H1 (cell line): ENCODE data around the gene ZMYM2. TPM values are rescaled to one million over a fixed set of nuclear protein-coding genes. Genes with fewer than 3 reads are reported as not detected.
A peak's percentile ranks its signal among the peaks of the same experiment; 100 is the strongest.

Experiments used
- CTCF ChIA-PET: fragments of 300-600 bp; sonication (Branson Sonifier 250); formaldehyde crosslinking; loops from one replicate; lab custom pipeline; 2021; ENCODE audit not compliant: partially characterized antibody; lab: Charles Lee
- POLR2A ChIA-PET: fragments of 300-600 bp; sonication (Branson Sonifier 250); formaldehyde crosslinking; loops from one replicate; lab custom pipeline; 2021; ENCODE audit warnings: inconsistent platforms; ENCODE audit not compliant: partially characterized antibody; lab: Charles Lee
- DNase-seq, 2 experiments: peaks; one replicate each; pipeline versions ENCODE4 v3.0.0 to v3.0.0-alpha.2; 2010 to 2022; ENCODE audit warnings: low spot score in 2 of 2, low read depth in 1 of 2, mixed read lengths in 1 of 2
- FAIRE-seq: peaks from 2 replicates; lab custom pipeline; 2011; peaks lifted over from hg19 to GRCh38; lab: Jason Lieb, UNC
- H2AFZ ChIP-seq: 2 replicates; pipeline ENCODE4 v1.8.1; 2012; ENCODE audit warnings: low read length, inconsistent platforms
- H2AK5ac ChIP-seq: 2 replicates; pipeline ENCODE4 v1.6.1; 2013; ENCODE audit warnings: low read depth, low read length
- H2BK120ac ChIP-seq: replicated peaks from 2 replicates; pipeline ENCODE3; 2013; ENCODE audit warnings: low read depth, low read length, inconsistent platforms
- H2BK12ac ChIP-seq: 2 replicates; pipeline ENCODE4 v1.6.1; 2013; ENCODE audit warnings: low read depth, low read length
- H2BK15ac ChIP-seq: 2 replicates; pipeline ENCODE4 v1.6.1; 2013; ENCODE audit warnings: low read length
- H2BK20ac ChIP-seq: 2 replicates; pipeline ENCODE4 v1.6.1; 2013; ENCODE audit warnings: low read length
- H2BK5ac ChIP-seq: 2 replicates; pipeline ENCODE4 v1.6.1; 2013; ENCODE audit warnings: low read depth, low read length
- H3K14ac ChIP-seq: 2 replicates; pipeline ENCODE4 v1.6.1; 2013; ENCODE audit warnings: inconsistent platforms; ENCODE audit not compliant: insufficient read length
- H3K18ac ChIP-seq: 2 replicates; pipeline ENCODE4 v1.6.1; 2013; ENCODE audit warnings: low read length; ENCODE audit errors: extremely low read depth
- H3K23ac ChIP-seq: 2 replicates; pipeline ENCODE4 v1.6.1; 2013; ENCODE audit warnings: inconsistent platforms; ENCODE audit not compliant: insufficient read length
- H3K23me2 ChIP-seq: 2 replicates; pipeline ENCODE4 v1.6.1; 2013; ENCODE audit warnings: low read depth, low read length
- H3K27ac ChIP-seq: 2 replicates; pipeline ENCODE4 v1.6.1; 2011; ENCODE audit warnings: low read depth, low read length, inconsistent platforms
- H3K27me3 ChIP-seq, 4 experiments: replicated peaks in 1 of 4; 1 replicate in 1 of 4; 2 replicates in 3 of 4; pipeline versions ENCODE4 v1.6.1 to v1.8.1; 2011 to 2013; ENCODE audit warnings: low read length in 3 of 4, mild to moderate bottlenecking in 3 of 4, inconsistent platforms in 2 of 4, mixed read lengths in 2 of 4, moderate library complexity in 1 of 4; ENCODE audit not compliant: control insufficient read depth in 3 of 4, insufficient read depth in 3 of 4; ENCODE audit errors: extremely low read depth in 1 of 4
- H3K36me3 ChIP-seq, 4 experiments: 2 replicates each; pipeline versions ENCODE4 v1.6.1 to v1.8.1; 2011 to 2013; ENCODE audit warnings: mild to moderate bottlenecking in 4 of 4, low read length in 3 of 4, moderate library complexity in 2 of 4, control low read depth in 1 of 4, inconsistent platforms in 1 of 4; ENCODE audit not compliant: insufficient read depth in 4 of 4, control insufficient read depth in 2 of 4
- H3K4ac ChIP-seq: replicated peaks from 2 replicates; pipeline ENCODE3; 2013; ENCODE audit warnings: low read length, low read depth, mixed read lengths, inconsistent platforms; ENCODE audit not compliant: insufficient read length
- H3K4me1 ChIP-seq, 4 experiments: replicated peaks in 1 of 4; 1 replicate in 1 of 4; 2 replicates in 3 of 4; pipeline versions ENCODE4 v1.6.1 to v1.8.1; 2011 to 2013; ENCODE audit warnings: low read length in 3 of 4, inconsistent platforms in 2 of 4, mixed read lengths in 1 of 4; ENCODE audit not compliant: insufficient read depth in 4 of 4, control insufficient read depth in 3 of 4
- H3K4me2 ChIP-seq, 2 experiments: 2 replicates each; pipeline versions ENCODE4 v1.6.1 to v1.8.1; 2011 to 2013; ENCODE audit warnings: low read depth in 2 of 2, low read length in 2 of 2, control low read depth in 1 of 2, inconsistent platforms in 1 of 2, mild to moderate bottlenecking in 1 of 2; ENCODE audit not compliant: insufficient read depth in 1 of 2
- H3K4me3 ChIP-seq, 4 experiments: fragments of 200-600, 300-600 bp in 1 of 4; sonication (generic), shearing (Covaris generic), sonication (Bioruptor Twin) in 1 of 4; 2 replicates each; pipeline versions ENCODE4 v1.5.1 to v1.8.1; 2011 to 2016; ENCODE audit warnings: low read length in 4 of 4, low read depth in 3 of 4, control low read depth in 2 of 4, inconsistent platforms in 2 of 4, mild to moderate bottlenecking in 2 of 4, mixed read lengths in 1 of 4, moderate library complexity in 1 of 4; ENCODE audit not compliant: insufficient read depth in 2 of 4; ENCODE audit errors: extremely low read depth in 1 of 4
- H3K56ac ChIP-seq: replicated peaks from 2 replicates; pipeline ENCODE3; 2013; ENCODE audit warnings: low read depth, mild to moderate bottlenecking, mixed read lengths, low read length, inconsistent platforms; ENCODE audit not compliant: insufficient read length
- H3K79me1 ChIP-seq: 2 replicates; pipeline ENCODE4 v1.6.1; 2013; ENCODE audit warnings: low read depth, low read length, control low read depth
- H3K79me2 ChIP-seq, 2 experiments: 2 replicates each; pipeline versions ENCODE4 v1.6.1 to v1.8.1; 2012 to 2013; ENCODE audit warnings: low read length in 2 of 2, mild to moderate bottlenecking in 2 of 2, inconsistent platforms in 1 of 2; ENCODE audit not compliant: insufficient read depth in 2 of 2, control insufficient read depth in 1 of 2
- H3K9ac ChIP-seq, 4 experiments: replicated peaks in 1 of 4; 1 replicate in 1 of 4; 2 replicates in 3 of 4; pipeline versions ENCODE4 v1.6.1 to v1.8.1; 2011 to 2013; ENCODE audit warnings: low read depth in 3 of 4, low read length in 3 of 4, control low read depth in 2 of 4, mild to moderate bottlenecking in 2 of 4, moderate library complexity in 2 of 4, inconsistent platforms in 1 of 4; ENCODE audit errors: extremely low read depth in 1 of 4
- H3K9me3 ChIP-seq, 2 experiments: 2 replicates each; pipeline versions ENCODE4 v1.6.1 to v1.8.1; 2012 to 2013; ENCODE audit warnings: mild to moderate bottlenecking in 2 of 2, moderate library complexity in 2 of 2, control low read depth in 1 of 2, inconsistent platforms in 1 of 2, low read depth in 1 of 2, low read length in 1 of 2, mixed read lengths in 1 of 2; ENCODE audit not compliant: insufficient read depth in 2 of 2
- H4K20me1 ChIP-seq, 2 experiments: replicated peaks in 1 of 2; 2 replicates each; pipeline versions ENCODE3 to v1.8.1; 2011 to 2013; ENCODE audit warnings: inconsistent platforms in 2 of 2, low read length in 2 of 2, mild to moderate bottlenecking in 1 of 2; ENCODE audit not compliant: insufficient read depth in 2 of 2, control insufficient read depth in 1 of 2
- H4K5ac ChIP-seq: 2 replicates; pipeline ENCODE4 v1.6.1; 2013; ENCODE audit warnings: low read length, low read depth, mixed read lengths, inconsistent platforms; ENCODE audit not compliant: insufficient read length
- H4K8ac ChIP-seq: 2 replicates; pipeline ENCODE4 v1.8.0; 2013; ENCODE audit warnings: mild to moderate bottlenecking, moderate library complexity, low read length, inconsistent platforms; ENCODE audit not compliant: insufficient read depth; ENCODE audit errors: extremely low read depth
- H4K91ac ChIP-seq: replicated peaks from 2 replicates; pipeline ENCODE3; 2013; ENCODE audit warnings: low read length, mixed read lengths, inconsistent platforms; ENCODE audit not compliant: insufficient read length
- CBX5 ChIP-seq: fragments of 300-800, 300-1000 bp; sonication (generic); IDR thresholded peaks from 2 replicates; pipeline ENCODE4 v1.7.1; 2016; ENCODE audit warnings: antibody characterized with exemption, low read length, low read depth
- E2F6 ChIP-seq: IDR thresholded peaks from 2 replicates; pipeline ENCODE4 v1.6.1; 2012; ENCODE audit warnings: inconsistent platforms
- GTF2F1 ChIP-seq: IDR thresholded peaks from 2 replicates; pipeline ENCODE4 v1.6.1; 2012; ENCODE audit warnings: low read depth, low read length, improper control_type of control experiment, borderline replicate concordance
- HDAC2 ChIP-seq, 2 experiments: fragments of 300-600 bp in 1 of 2; sonication (generic) in 1 of 2; IDR thresholded peaks; 2 replicates each; pipeline ENCODE4 v1.6.1; 2011 to 2012; ENCODE audit warnings: low read depth in 2 of 2, low read length in 2 of 2, mild to moderate bottlenecking in 2 of 2, moderate library complexity in 2 of 2, borderline replicate concordance in 1 of 2, inconsistent platforms in 1 of 2
- SIN3A ChIP-seq, 2 experiments: IDR thresholded peaks in 1 of 2; conservative IDR thresholded peaks in 1 of 2; 2 replicates each; pipeline ENCODE4 v1.6.1; 2011 to 2012; ENCODE audit warnings: low read length in 2 of 2, improper control_type of control experiment in 1 of 2, low read depth in 1 of 2, mild to moderate bottlenecking in 1 of 2
- SRF ChIP-seq: IDR thresholded peaks from 2 replicates; pipeline ENCODE4 v1.6.1; 2011; ENCODE audit warnings: mild to moderate bottlenecking, low read depth, low read length, moderate library complexity
- TAF7 ChIP-seq: optimal IDR thresholded peaks from 2 replicates; pipeline ENCODE3; 2011; ENCODE audit warnings: low read depth, mild to moderate bottlenecking, inconsistent platforms, low read length, moderate library complexity, borderline replicate concordance
- WGBS, 2 experiments: shearing (Covaris generic) in 1 of 2; methylation state at CpG; one replicate each; pipeline versions ENCODE4 v1.1.6 to v1.1.7; 2013 to 2015; ENCODE audit warnings: low lambda C conversion rate in 2 of 2, mixed read lengths in 2 of 2, inconsistent platforms in 1 of 2, low coverage in 1 of 2, missing lambda C conversion rate in 1 of 2; ENCODE audit not compliant: insufficient replicate concordance in 2 of 2, insufficient coverage in 1 of 2, insufficient read length in 1 of 2; ENCODE audit errors: extremely low coverage in 1 of 2, missing lambda C conversion rate in 1 of 2; 5-methylcytosine and 5-hydroxymethylcytosine counted together
- polyA plus RNA-seq, 7 experiments: library from polyadenylated mRNA; depleted of rRNA in 3 of 7; stranded (reverse) in 5 of 7; unstranded in 2 of 7; fragments of >200 nt in 5 of 7; fragments of 200-250 nt in 2 of 7; gene quantifications; 1 replicate in 5 of 7; 2 replicates in 1 of 7; 4 replicates in 1 of 7; pipeline versions ENCODE4 v1.2.1 to v1.2.3, GENCODE V29; 2011 to 2013; ENCODE audit warnings: missing spikeins in 2 of 7, mixed read lengths in 2 of 7
- total RNA-seq: library from RNA; stranded (reverse); fragmentation: NEBNext Ultra II Directional; extraction: Animal tissue kit (Norgen Biotek cat#: 25700); gene quantifications from 2 replicates; pipeline ENCODE4 v1.2.1, GENCODE V29; 2021

The ZMYM2 gene
- total and polyA plus RNA-seq, 2 of the 8 experiments (the other 6 are each of a cell fraction or from before 2014, with no cell fraction given) = 41.2 to 159 TPM

GRCh38 chr13:19961489-19961888 lies 3.0 kb downstream of the ZMYM2 start:
- peaks cover 4% of the 10 kb centered on the region for H3K23me2 ChIP-seq
- H4K20me1 ChIP-seq = peaks cover 7 to 18% of the 10 kb centered on the region in 2 experiments
- TF ChIP-seq GTF2F1 = no peak
- no peak for TF ChIP-seq HDAC2 (IDR thresholded peaks at IDR 0.05; ENCODE audit: borderline replicate concordance in 1 of 2, low read depth in 2 of 2, low read length in 2 of 2)
- no peak for TF ChIP-seq E2F6
- TF ChIP-seq CBX5 = no peak
- TF ChIP-seq SRF = no peak
- no peak for TF ChIP-seq SIN3A (conservative IDR thresholded peaks at IDR 0.05 in 1 of 2, IDR thresholded peaks at IDR 0.05 in 1 of 2; ENCODE audit: low read depth in 1 of 2, low read length in 2 of 2)
- TF ChIP-seq TAF7 = no peak
- H3K9ac ChIP-seq = no peak overlapping the region
- FAIRE-seq (no peak), DNase-seq (no peak)
- H3K23ac ChIP-seq = no peak overlapping the region
- H4K91ac ChIP-seq = no peak overlapping the region
- H3K9me3 ChIP-seq = no peaks in the 10 kb centered on the region
- H2BK20ac ChIP-seq = no peak overlapping the region
- no peak overlapping the region for H2BK5ac ChIP-seq
- H2BK12ac ChIP-seq = no peak overlapping the region
- H3K79me1 ChIP-seq = no peaks in the 10 kb centered on the region
- H3K4me3 ChIP-seq = peak overlapping the region in 1 of 4 experiments; percentile 96; a peak in 2 of 8 replicates
- no peaks in the 10 kb centered on the region for H3K27me3 ChIP-seq
- no peak overlapping the region for H4K8ac ChIP-seq
- no peak overlapping the region for H3K14ac ChIP-seq
- H3K18ac ChIP-seq = no peak overlapping the region
- POLR2A ChIA-PET = interaction anchor here (0.6 to 0.9 kb wide), 2 partner anchors 9 to 11 kb away, joined by 3 to 5 read pairs; no protein-coding TSS in a partner anchor
- no peak overlapping the region for H4K5ac ChIP-seq
- CTCF ChIA-PET = interaction anchor here (1.0 kb wide), 1 partner anchor 11 kb away, joined by 5 read pairs; no protein-coding TSS in a partner anchor
- peaks cover 18 to 73% of the 10 kb centered on the region in 2 experiments for H3K79me2 ChIP-seq
- no peak overlapping the region for H2BK15ac ChIP-seq
- H2BK120ac ChIP-seq = no peak overlapping the region
- no peak overlapping the region for H3K27ac ChIP-seq
- H3K56ac ChIP-seq = no peak overlapping the region
- peaks cover 0 to 6% (median 3%) of the 10 kb centered on the region in 4 experiments; a peak in 2 of 7 replicates for H3K4me1 ChIP-seq
- H3K4me2 ChIP-seq = peak overlapping the region in 1 of 2 experiments; percentile 96; a peak in 2 of 4 replicates
- no peak overlapping the region for H3K4ac ChIP-seq
- peaks cover 0 to 35% (median 11%) of the 10 kb centered on the region in 4 experiments; a peak in 4 of 8 replicates for H3K36me3 ChIP-seq
- no peak overlapping the region for H2AK5ac ChIP-seq
- no peak overlapping the region for H2AFZ ChIP-seq
- WGBS, 2 experiments = 86% methylated on average over 4 of the region's 4 CpGs; no CpG with 5 or more reads in 1 of the 2 experiments
